BLaER1 (cell line): Measurements from ENCODE around the gene FNTB.
A peak's percentile ranks its signal among the peaks of the same experiment; 100 is the strongest.

Experiments
- H3K27ac ChIP-seq: shearing (Covaris generic); formaldehyde crosslinking; 2 replicates; pipeline ENCODE4 v1.8.1; 2022
- H3K27me3 ChIP-seq: shearing (Covaris generic); formaldehyde crosslinking; 2 replicates; pipeline ENCODE4 v1.8.1; 2022
- H3K36me3 ChIP-seq: shearing (Covaris generic); formaldehyde crosslinking; 2 replicates; pipeline ENCODE4 v1.8.1; 2022
- H3K4me1 ChIP-seq: shearing (Covaris generic); formaldehyde crosslinking; 2 replicates; pipeline ENCODE4 v1.8.1; 2022
- H3K4me2 ChIP-seq: shearing (Covaris generic); formaldehyde crosslinking; 2 replicates; pipeline ENCODE4 v1.8.1; 2022
- H3K4me3 ChIP-seq: shearing (Covaris generic); formaldehyde crosslinking; 2 replicates; pipeline ENCODE4 v1.8.1; 2022
- H3K9ac ChIP-seq: shearing (Covaris generic); formaldehyde crosslinking; 2 replicates; pipeline ENCODE4 v1.8.1; 2022
- H3K9me3 ChIP-seq: shearing (Covaris generic); formaldehyde crosslinking; 2 replicates; pipeline ENCODE4 v1.8.1; 2022
- H4K20me1 ChIP-seq: shearing (Covaris generic); formaldehyde crosslinking; 2 replicates; pipeline ENCODE4 v1.8.1; 2022
- Cebpa-rat ChIP-seq: shearing (Covaris generic); IDR thresholded peaks from 2 replicates; pipeline ENCODE4 v1.8.1; 2022

The FNTB gene

GRCh38 chr14:64952598-64953309 is 33.9 kb upstream of the FNTB start:
- Histone ChIP-seq H3K4me3 (no peak overlapping the region), H3K4me2 (peak overlapping the region; percentile 72), H3K9me3 (no peaks in the 10 kb centered on the region), H4K20me1 (peaks cover 33% of the 10 kb centered on the region), H3K9ac (peak overlapping the region; percentile 60; the same call in 1 of the 2 replicates), H3K27ac (peak overlapping the region; percentile 65), H3K4me1 (peaks cover 34% of the 10 kb centered on the region), H3K27me3 (no peaks in the 10 kb centered on the region), H3K36me3 (peaks cover 85% of the 10 kb centered on the region)
- no peak for TF ChIP-seq Cebpa-rat

DNA sequence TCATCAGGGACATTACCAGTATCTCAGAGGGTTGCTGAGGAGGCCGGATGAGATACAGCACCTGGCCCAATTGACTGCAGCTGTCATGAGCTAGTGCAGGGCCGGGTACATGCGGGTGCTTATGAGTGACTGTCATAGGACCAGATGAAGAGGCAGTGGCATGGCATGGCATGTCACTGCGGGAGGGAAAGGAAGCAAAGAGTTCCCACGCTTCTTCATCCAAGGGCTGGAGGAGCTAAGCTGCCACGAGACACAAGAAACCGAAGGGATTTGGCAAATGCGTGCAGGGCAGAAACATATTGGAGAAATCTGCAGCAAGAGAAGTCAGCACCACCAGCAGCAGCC is 33.4 kb upstream of the FNTB start:
- H3K4me2 ChIP-seq = peak overlapping the region; percentile 72
- peaks cover 33% of the 10 kb centered on the region for H4K20me1 ChIP-seq
- H3K27me3 ChIP-seq = no peaks in the 10 kb centered on the region
- H3K9ac ChIP-seq = peak overlapping the region; percentile 60; the same call in 1 of the 2 replicates
- peaks cover 34% of the 10 kb centered on the region for H3K4me1 ChIP-seq
- H3K4me3 ChIP-seq = no peak overlapping the region
- no peaks in the 10 kb centered on the region for H3K9me3 ChIP-seq
- peak overlapping the region; percentile 65; the same call in 1 of the 2 replicates for H3K27ac ChIP-seq
- H3K36me3 ChIP-seq = peaks cover 84% of the 10 kb centered on the region
- TF ChIP-seq Cebpa-rat = no peak

DNA sequence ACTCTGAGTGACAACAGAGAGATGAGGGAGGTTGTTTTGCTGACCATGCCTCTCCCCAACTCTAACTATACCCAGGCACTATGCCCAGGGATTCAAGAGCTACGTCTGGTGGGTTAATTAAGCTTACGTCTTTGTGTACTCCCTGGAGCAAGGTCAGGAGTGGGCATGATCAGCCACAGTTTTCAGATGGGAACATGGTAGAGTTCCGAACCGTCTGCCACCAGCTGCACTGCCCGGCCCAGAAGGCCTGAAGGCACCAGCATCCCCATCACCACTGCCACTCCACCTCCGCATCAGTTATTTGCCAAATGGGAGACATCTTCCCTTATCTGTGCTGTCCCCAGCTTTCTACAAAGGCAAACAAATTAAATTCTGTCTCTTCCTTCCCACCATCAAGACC is 33.0 kb upstream of the FNTB start:
- peak overlapping the region; percentile 72 for H3K4me2 ChIP-seq
- TF ChIP-seq Cebpa-rat = no peak
- H3K27ac ChIP-seq = no peak overlapping the region
- no peaks in the 10 kb centered on the region for H3K27me3 ChIP-seq
- peaks cover 81% of the 10 kb centered on the region for H3K36me3 ChIP-seq
- H3K9ac ChIP-seq = 0 out of 2 replicates have a peak overlapping the region, but pooled peaks have one; percentile 60
- H3K9me3 ChIP-seq = no peaks in the 10 kb centered on the region
- H4K20me1 ChIP-seq = peaks cover 33% of the 10 kb centered on the region
- H3K4me1 ChIP-seq = peaks cover 34% of the 10 kb centered on the region
- no peak overlapping the region for H3K4me3 ChIP-seq

GRCh38 chr14:64954491-64955240 is 32.0 kb upstream of the FNTB start:
- H3K27me3 ChIP-seq = no peaks in the 10 kb centered on the region
- H3K36me3 ChIP-seq = peaks cover 71% of the 10 kb centered on the region
- no peak overlapping the region for H3K4me3 ChIP-seq
- H3K9ac ChIP-seq = no peak overlapping the region
- H3K4me1 ChIP-seq = peaks cover 34% of the 10 kb centered on the region
- H3K27ac ChIP-seq = no peak overlapping the region
- H4K20me1 ChIP-seq = peaks cover 34% of the 10 kb centered on the region
- no peaks in the 10 kb centered on the region for H3K9me3 ChIP-seq
- no peak for TF ChIP-seq Cebpa-rat
- no peak overlapping the region for H3K4me2 ChIP-seq

GRCh38 chr14:64955297-64955696 is 31.4 kb upstream of the FNTB start:
- no peak for TF ChIP-seq Cebpa-rat
- peaks cover 40% of the 10 kb centered on the region for H3K4me1 ChIP-seq
- H3K36me3 ChIP-seq = peaks cover 65% of the 10 kb centered on the region
- no peak overlapping the region for H3K9ac ChIP-seq
- H3K27ac ChIP-seq = no peak overlapping the region
- H3K27me3 ChIP-seq = no peaks in the 10 kb centered on the region
- H3K4me2 ChIP-seq = no peak overlapping the region
- H3K4me3 ChIP-seq = no peak overlapping the region
- H4K20me1 ChIP-seq = peaks cover 39% of the 10 kb centered on the region
- H3K9me3 ChIP-seq = no peaks in the 10 kb centered on the region

GRCh38 chr14:64956697-64957406 is 29.8 kb upstream of the FNTB start:
- H3K27me3 ChIP-seq = no peaks in the 10 kb centered on the region
- H3K4me1 ChIP-seq = peaks cover 50% of the 10 kb centered on the region
- H4K20me1 ChIP-seq = peaks cover 30% of the 10 kb centered on the region
- no peaks in the 10 kb centered on the region for H3K9me3 ChIP-seq
- no peak overlapping the region for H3K27ac ChIP-seq
- H3K4me3 ChIP-seq = no peak overlapping the region
- peaks cover 50% of the 10 kb centered on the region for H3K36me3 ChIP-seq
- H3K4me2 ChIP-seq = no peak overlapping the region
- TF ChIP-seq Cebpa-rat = no peak
- no peak overlapping the region for H3K9ac ChIP-seq

GRCh38 chr14:64958201-64958600 is 28.5 kb upstream of the FNTB start:
- no peaks in the 10 kb centered on the region for H3K9me3 ChIP-seq

GRCh38 chr14:64958743-64959142 is 28.0 kb upstream of the FNTB start:
- no peak overlapping the region for H3K4me3 ChIP-seq
- TF ChIP-seq Cebpa-rat = no peak
- H3K27ac ChIP-seq = no peak overlapping the region
- H3K9me3 ChIP-seq = no peaks in the 10 kb centered on the region
- peaks cover 12% of the 10 kb centered on the region; the same call in 1 of the 2 replicates for H4K20me1 ChIP-seq
- peaks cover 37% of the 10 kb centered on the region for H3K4me1 ChIP-seq
- no peak overlapping the region for H3K9ac ChIP-seq
- peaks cover 48% of the 10 kb centered on the region for H3K36me3 ChIP-seq
- no peak overlapping the region for H3K4me2 ChIP-seq
- no peaks in the 10 kb centered on the region for H3K27me3 ChIP-seq

More at GRCh38 chr14:64958201-64958600, 28.5 kb upstream of the FNTB start:
- H3K4me3 ChIP-seq = no peak overlapping the region
- peaks cover 47% of the 10 kb centered on the region for H3K36me3 ChIP-seq
- no peak overlapping the region for H3K27ac ChIP-seq
- no peak overlapping the region for H3K4me2 ChIP-seq
- no peak overlapping the region for H3K9ac ChIP-seq
- TF ChIP-seq Cebpa-rat = no peak
- no peaks in the 10 kb centered on the region for H3K27me3 ChIP-seq
- peaks cover 37% of the 10 kb centered on the region for H3K4me1 ChIP-seq
- H4K20me1 ChIP-seq = peaks cover 18% of the 10 kb centered on the region; the same call in 1 of the 2 replicates

- peak overlapping the region; percentile 60 for H3K4me2 ChIP-seq
- TF ChIP-seq Cebpa-rat = no peak
- no peak overlapping the region for H3K4me3 ChIP-seq
- H3K27me3 ChIP-seq = no peaks in the 10 kb centered on the region
- peaks cover 9% of the 10 kb centered on the region; the same call in 1 of the 2 replicates for H4K20me1 ChIP-seq
- H3K9ac ChIP-seq = no peak overlapping the region
- H3K9me3 ChIP-seq = no peaks in the 10 kb centered on the region
- no peak overlapping the region; the same call in 1 of the 2 replicates for H3K27ac ChIP-seq
- H3K36me3 ChIP-seq = peaks cover 36% of the 10 kb centered on the region
- peaks cover 43% of the 10 kb centered on the region for H3K4me1 ChIP-seq
These were observed 25.9 kb upstream of the FNTB start for GRCh38 chr14:64960762-64961276.
